Body of pancreas (tissue), 4 donors: ENCODE data around the gene ERCC2.

Experiments
- CTCF ChIP-seq, 7 experiments: fragments of 450-650 bp in 4 of 7; fragments of 200-600 bp in 3 of 7; sonication (generic) in 3 of 7; IDR thresholded peaks; one replicate each; pipeline ENCODE4 v1.5.1; 2016 to 2019; ENCODE audit warnings: antibody characterized with exemption in 7 of 7
- POLR2A ChIP-seq, 3 donors: fragments of 450-650 bp; IDR thresholded peaks; one replicate each; pipeline ENCODE4 v1.6.1; 2016; ENCODE audit warnings: antibody characterized with exemption in 3 of 3, mild to moderate bottlenecking in 2 of 3

- no peak for TF ChIP-seq CTCF (IDR thresholded peaks at IDR 0.05)
- no peak for TF ChIP-seq POLR2A (IDR thresholded peaks at IDR 0.05)
These were observed 15.0 kb downstream of the ERCC2 start for GRCh38 chr19:45355402-45355801.
